Measurements from ENCODE around the gene HTRA3.

HTRA3 gene

DNA sequence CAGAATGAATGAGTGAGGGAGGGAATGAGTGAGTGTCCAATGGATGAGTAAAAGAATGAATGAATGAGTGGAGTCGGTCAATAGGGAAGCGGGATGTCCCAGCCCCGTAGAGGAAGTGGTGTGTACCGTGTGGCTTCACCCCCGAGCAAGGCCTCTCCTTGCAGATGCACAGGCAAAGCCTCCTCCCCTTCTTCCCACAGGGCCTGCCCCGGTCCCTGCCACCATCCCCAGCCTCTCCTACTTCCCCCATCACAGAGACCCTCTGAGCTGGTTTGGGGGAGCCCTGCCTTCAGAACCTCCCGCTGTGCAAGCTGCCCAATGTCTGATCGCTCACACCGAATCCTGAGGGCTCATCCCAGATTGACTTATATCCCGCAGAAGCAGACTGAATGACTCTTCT, 13.6 kb downstream of the HTRA3 start:
- no peak for DNase-seq

- DNase-seq: no peak
These were observed 14.1 kb downstream of the HTRA3 start for GRCh38 chr4:8283631-8284121.

GRCh38 chr4:8284391-8284790, 14.8 kb downstream of the HTRA3 start:
- no peak for DNase-seq

- DNase-seq: no peak
These were observed 15.8 kb downstream of the HTRA3 start for GRCh38 chr4:8285143-8285975.

DNA sequence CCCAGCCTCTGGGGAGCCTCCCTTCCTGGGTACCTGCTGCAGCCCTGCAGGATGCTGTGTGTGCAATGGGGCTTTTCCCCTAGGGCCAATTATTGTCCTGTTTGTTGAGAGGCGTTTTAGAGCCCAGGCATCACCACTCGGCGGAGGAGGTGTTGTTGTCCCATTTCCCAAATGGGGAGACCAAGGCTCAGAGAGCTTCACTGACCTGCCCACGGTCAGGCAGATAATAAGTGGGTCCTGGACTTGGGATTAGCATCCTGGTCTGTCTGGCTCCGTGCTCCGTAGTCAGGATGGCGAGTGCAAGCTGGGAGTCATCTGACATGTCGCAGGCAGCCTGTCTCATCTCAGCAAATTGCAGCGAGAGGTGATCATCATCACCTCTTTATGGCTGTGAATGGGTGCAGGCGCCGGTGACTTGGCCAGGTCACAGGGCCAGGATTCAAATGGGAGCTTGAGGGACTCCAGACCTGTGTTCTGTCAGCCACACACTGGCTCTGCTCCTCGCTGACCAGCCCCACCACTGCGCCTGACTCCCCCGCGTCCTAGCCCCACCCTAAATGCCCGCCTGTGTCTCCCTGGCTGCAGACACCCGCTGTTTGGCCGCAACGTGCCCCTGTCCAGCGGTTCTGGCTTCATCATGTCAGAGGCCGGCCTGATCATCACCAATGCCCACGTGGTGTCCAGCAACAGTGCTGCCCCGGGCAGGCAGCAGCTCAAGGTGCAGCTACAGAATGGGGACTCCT, 16.6 kb downstream of the HTRA3 start:
- no peak for DNase-seq

DNA sequence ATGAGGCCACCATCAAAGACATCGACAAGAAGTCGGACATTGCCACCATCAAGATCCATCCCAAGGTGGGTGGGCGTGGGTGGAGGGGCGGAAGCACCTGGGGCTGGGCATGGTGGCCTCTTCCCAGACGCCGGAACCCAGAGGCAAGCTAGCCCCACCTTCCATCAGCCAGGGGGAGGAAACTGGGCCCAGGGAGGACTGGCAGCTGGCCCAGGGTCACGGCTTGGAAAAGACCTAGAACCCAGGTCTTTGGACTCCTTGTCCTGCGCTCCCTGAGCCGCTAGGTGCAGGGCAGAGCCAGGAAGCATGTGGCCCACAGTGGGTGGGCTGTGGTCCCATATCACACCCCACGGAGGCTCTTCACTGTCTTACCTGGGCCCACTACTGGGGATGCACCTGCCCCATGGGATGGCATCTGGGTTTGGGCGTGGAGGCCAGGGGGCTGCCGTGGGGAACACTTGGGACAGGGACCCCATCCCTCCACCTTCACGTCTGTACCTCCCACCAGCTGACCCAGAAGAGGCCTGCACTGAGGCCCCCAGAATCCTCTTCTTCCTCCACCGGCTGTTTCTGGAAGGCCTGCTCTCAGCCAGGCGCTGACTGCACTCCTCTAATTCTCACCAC, 17.3 kb downstream of the HTRA3 start:
- no peak for DNase-seq

DNA sequence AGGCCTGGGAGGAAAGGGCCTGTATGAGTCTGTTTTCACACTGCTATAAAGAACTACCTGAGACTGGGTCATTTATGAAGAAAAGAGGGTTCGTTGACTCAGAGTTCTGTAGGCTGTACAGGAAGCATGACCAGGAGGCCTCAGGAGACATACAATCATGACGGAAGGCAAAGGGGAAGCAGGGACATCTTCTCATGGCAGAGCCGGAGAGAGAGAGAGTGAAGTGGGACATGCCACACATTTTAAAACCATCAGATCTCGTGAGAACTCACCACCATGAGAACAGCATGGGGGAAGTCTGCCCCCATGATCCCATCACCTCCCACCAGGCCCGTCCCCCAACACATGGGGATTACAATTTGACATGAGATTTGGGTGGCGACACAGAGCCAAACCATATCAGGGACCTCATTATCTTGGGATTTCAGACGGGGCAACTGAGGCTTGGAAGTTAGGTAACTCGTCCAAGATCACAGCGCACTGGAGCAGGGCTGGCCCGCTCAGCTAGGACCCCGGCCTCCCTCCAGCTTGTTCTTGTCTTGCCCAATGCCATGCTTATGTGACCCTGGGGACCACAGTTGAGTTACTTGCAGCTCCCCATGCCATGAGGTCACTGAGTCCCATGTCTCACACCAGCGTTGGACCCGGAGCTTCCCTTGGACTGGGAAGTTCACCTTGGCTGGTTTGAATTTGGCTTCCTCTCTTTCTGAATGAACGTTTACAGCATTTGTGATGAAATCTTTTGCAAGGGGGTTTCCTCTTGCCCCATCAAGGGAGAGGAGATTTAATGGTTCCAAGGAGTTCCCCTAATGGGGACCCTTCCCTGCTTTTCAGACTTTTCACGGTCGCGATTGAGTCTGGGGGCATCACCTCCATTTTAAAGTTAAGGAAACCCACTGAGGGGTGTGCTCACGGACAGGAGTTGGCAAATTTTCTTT, 18.1 kb downstream of the HTRA3 start:
- DNase-seq: no peak

DNA sequence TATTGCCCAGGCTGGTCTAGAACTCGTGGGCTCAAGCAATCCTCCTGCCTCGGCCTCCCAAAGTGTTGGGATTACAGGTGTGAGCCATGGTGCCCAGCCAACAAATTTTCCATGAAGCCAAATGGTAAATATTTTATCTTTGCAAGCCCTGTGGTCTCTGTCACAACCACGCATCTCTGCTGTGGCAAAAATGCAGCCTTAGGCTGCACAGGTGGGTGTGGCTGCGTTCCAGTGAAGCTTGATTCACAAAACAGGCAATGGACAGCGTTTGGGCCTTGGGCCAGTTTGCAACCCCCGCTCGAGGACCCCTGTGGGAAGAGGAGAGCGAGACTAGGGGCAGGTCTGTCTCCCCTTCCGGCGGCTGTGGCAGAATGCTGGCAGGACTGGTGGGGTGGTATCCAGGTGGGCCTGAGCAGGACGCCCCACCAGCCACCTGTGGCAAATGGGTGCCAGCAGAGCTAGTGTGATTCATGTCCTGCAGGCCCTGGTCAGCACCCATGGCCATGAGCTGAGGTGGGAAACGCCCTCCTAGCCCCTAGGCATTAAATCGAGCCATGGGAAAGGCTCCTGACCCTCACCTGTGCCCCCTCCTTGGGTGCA, 19.7 kb downstream of the HTRA3 start:
- DNase-seq: no peak

DNA sequence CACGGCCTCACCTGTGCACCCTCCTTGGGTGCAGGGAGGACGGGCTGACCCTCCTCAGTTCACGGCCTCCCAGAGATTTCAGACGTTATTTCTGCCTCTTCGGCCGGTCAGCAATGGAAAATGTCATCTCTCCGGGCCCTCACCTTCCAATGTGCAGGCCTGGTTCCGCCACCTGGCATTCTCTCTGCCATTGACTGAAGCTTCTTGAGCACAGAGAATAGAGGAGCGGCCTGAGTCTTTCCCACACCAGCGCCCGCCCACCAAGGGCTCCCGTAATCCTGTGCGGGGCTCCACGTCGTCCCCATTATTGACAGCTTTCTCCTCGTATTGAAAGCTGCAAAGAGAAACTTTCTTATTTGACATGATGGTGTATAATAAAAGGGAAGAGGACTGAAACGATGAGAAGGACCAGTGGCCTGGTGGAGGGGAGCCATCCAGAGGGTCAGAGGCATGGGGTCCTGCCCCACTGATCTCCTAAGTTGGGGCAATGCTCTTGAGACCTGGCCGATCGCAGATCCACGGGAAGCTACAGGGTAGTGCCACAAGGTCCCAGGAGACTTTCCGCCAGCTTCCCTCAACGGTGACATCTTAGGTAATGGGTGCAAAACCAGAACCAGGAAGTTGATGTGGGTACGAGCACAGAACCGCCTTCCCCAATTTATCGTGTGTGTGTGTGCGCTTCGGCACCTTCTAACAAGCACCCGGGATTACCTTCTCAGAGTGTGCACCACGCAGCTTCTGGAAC, 20.6 kb downstream of the HTRA3 start:
- no peak for DNase-seq

DNA sequence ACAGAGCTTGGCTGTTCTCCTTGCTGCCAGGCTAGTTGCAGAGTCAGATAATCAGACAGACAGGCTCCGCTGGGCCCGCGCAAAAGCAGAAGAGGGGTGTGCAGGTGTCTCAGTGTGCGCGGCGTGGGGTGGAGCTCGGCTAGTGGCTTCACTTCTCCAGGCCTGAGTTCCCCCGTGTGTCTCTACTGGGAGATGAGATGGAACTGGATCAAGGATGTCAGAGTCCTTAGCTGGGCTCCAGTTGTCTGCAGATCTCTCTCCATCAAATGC, 21.1 kb downstream of the HTRA3 start:
- DNase-seq: no peak

DNA sequence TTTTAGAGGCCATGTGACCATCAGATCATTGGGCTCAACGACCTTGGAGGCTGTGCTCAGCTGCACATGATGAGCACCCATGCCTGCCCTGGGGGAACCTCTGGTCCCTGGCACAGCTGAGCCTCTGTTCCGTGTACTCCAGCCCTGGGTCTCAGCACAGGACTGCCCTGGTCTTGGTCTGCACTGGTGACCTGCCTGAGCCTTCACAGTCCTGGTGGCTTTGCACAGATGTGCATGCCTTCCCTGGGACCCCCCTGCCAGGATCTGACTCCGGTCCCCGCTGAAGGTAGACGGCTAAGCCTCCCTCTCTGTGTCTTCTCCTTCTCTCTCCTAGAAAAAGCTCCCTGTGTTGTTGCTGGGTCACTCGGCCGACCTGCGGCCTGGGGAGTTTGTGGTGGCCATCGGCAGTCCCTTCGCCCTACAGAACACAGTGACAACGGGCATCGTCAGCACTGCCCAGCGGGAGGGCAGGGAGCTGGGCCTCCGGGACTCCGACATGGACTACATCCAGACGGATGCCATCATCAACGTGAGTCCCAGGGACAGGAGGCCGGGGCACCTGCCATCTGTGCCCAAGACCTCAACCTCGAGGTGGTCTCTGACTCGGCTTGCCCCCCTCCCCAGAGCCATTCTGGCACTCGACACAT, 21.6 kb downstream of the HTRA3 start:
- DNase-seq: no peak

GRCh38 chr4:8291701-8292477, 22.3 kb downstream of the HTRA3 start:
- DNase-seq: no peak

DNA sequence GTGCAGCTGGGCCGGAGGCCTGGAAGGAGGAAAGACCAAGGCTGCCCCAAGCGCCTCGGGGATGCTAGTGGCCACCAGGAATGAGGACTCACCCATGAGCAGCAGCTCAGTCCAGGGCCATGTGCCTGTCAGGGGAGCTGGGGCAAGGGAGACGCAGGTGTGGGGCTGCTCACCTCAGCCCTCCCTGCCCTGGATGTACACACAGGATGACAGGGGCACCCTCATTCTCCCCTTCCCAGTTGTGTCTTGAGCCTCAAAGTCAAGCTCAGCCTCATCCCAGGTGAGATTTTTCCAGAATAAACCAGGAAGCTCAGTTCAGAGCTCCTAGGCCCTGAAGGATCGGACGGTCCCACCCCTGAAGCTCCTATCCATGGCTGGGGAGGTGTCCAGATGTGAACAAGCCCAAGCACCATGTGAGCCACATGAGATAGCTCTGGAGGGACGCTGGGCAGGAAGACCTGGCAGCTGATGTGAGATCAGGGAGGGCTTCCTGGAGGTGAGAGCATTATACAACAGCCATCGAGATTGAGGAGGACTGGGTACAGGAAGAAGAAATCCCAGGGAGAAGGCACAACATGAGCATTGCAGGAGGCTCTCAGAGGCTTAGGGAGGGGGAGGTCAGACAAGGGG, 23.0 kb downstream of the HTRA3 start:
- DNase-seq: no peak

GRCh38 chr4:8293131-8293975, 23.8 kb downstream of the HTRA3 start:
- DNase-seq: no peak

DNA sequence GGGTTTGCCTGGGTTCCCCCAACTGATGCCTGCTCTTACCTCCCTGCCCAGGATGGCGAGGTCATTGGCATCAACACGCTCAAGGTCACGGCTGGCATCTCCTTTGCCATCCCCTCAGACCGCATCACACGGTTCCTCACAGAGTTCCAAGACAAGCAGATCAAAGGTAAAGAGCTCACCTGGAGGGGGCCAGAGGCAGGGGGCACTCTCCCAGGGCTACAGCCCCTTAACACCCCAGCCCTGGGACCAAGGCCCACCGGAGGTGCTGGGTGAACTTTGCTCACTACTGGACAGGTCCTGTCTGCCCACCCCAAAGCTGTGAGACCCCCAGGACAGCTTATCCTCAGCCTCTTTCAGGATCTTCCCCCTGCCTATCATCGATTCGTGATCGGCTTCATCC, 24.5 kb downstream of the HTRA3 start:
- no peak for DNase-seq

DNA sequence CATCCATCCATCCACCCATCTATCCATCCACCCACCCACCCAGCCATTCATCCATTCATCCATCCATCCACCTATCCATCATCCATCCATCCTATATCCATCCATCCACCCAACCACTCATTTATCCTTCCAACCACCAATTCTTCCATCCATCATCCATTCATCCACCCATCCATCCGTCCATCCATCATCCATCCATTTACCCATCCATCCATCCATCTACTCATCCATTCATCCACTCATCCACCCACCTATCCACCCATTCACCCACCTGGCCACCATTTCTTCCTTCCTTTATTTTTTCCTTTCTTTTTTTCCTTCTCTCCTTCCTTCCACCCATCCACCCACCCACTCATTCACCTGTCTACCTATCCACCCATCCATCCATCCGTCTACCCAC, 25.2 kb downstream of the HTRA3 start:
- DNase-seq: no peak

GRCh38 chr4:8295471-8295870, 25.9 kb downstream of the HTRA3 start:
- no peak for DNase-seq

GRCh38 chr4:8296491-8296890, 26.9 kb downstream of the HTRA3 start:
- DNase-seq: no peak

DNA sequence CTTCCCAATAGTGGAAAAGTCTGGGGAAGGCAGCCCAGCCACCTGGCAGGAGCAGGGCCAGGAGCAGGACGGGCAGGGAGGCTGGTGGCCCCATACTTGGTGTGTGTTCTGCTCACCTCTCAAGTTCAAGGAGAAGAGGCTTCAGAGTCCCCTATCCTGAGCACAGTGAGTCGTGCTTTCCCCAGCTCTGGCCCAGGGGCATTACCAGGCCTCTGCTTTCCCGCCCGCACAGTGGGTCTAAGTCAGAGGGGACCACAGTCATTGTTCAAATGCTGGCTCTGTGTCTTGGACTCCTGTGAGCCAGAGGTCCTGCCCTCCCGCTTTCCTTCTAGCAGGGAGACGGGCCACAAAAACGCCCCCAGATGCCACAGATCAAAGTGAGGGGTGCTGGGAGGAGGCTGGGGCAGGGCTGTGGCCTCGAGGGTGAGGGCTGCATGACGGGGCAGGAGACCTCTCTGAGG, 27.6 kb downstream of the HTRA3 start:
- no peak for DNase-seq
